Panc1 (cell line): ENCODE measurements around the gene P2RY8. TPM values are rescaled to one million over a fixed set of nuclear protein-coding genes. Genes with fewer than 3 reads are reported as not detected.

ENCODE experiments used
- ATAC-seq: fragments of 200-7000 bp; cut with Tn5 transposase; 2 replicates; pipeline ENCODE4 v1.9.1; 2020; ENCODE audit warnings: mild to moderate bottlenecking, moderate library complexity
- BruUV-seq: library from RNA; stranded (reverse); fragments of 400-500 nt; replicated peaks from 2 replicates; lab custom pipeline; 2021; lab: Mats Ljungman, UMichigan
- CTCF ChIA-PET: fragments of 300-600 bp; sonication (Branson Sonifier 250); formaldehyde crosslinking; loops from one replicate; lab custom pipeline; 2022; ENCODE audit warnings: antibody characterized with exemption; lab: Charles Lee
- POLR2A ChIA-PET: fragments of 300-600 bp; sonication (Branson Sonifier 250); formaldehyde crosslinking; loops from one replicate; lab custom pipeline; 2022; ENCODE audit warnings: antibody characterized with exemption; lab: Charles Lee
- DNase-seq: peaks from one replicate; pipeline ENCODE4 v3.0.0-alpha.2; 2010; ENCODE audit warnings: low read depth, low spot score
- H3K27ac ChIP-seq: 2 replicates; pipeline ENCODE4 v1.5.1; 2011; ENCODE audit warnings: mild to moderate bottlenecking, low read length, inconsistent platforms
- H3K27me3 ChIP-seq: fragments of 200-500 bp; sonication (Bioruptor generic); 2 replicates; pipeline ENCODE4 v1.6.0; 2014; ENCODE audit warnings: low read length, inconsistent platforms; ENCODE audit not compliant: control insufficient read depth, insufficient read depth
- H3K36me3 ChIP-seq: fragments of 200-500 bp; sonication (Bioruptor generic); 2 replicates; pipeline ENCODE4 v1.5.1; 2014; ENCODE audit warnings: inconsistent platforms, mild to moderate bottlenecking, low read length, moderate library complexity; ENCODE audit not compliant: control insufficient read depth, insufficient read depth
- H3K4me1 ChIP-seq: 2 replicates; pipeline ENCODE4 v1.5.1; 2011; ENCODE audit warnings: inconsistent platforms, mild to moderate bottlenecking, low read length, moderate library complexity; ENCODE audit not compliant: control insufficient read depth, insufficient read depth
- H3K4me3 ChIP-seq, 2 experiments: 2 replicates each; pipeline ENCODE4 v1.5.1; 2011 to 2012; ENCODE audit warnings: low read depth in 2 of 2, low read length in 2 of 2, mild to moderate bottlenecking in 2 of 2, inconsistent platforms in 1 of 2, moderate library complexity in 1 of 2
- H3K9me3 ChIP-seq: fragments of 200-500 bp; sonication (Bioruptor generic); 2 replicates; pipeline ENCODE4 v1.5.1; 2014; ENCODE audit warnings: low read depth, mild to moderate bottlenecking, inconsistent platforms, low read length, moderate library complexity; ENCODE audit not compliant: control insufficient read depth, insufficient read depth
- CTCF ChIP-seq: fragments of 450-650 bp; IDR thresholded peaks from 2 replicates; pipeline ENCODE4 v1.5.1; 2017; ENCODE audit warnings: mild to moderate bottlenecking
- POLR2AphosphoS5 ChIP-seq: IDR thresholded peaks from 2 replicates; pipeline ENCODE4 v1.6.1; 2012; ENCODE audit warnings: mild to moderate bottlenecking, low read depth, low read length, moderate library complexity
- SIN3A ChIP-seq: IDR thresholded peaks from 2 replicates; pipeline ENCODE4 v1.6.1; 2012; ENCODE audit warnings: low read depth, mild to moderate bottlenecking, low read length, moderate library complexity, borderline replicate concordance; ENCODE audit not compliant: insufficient read depth
- TCF7L2 ChIP-seq: IDR thresholded peaks from 2 replicates; pipeline ENCODE4 v1.6.1; 2011; ENCODE audit warnings: mild to moderate bottlenecking, low read depth, low read length, inconsistent platforms
- in situ Hi-C: cut with HindIII; loops from 2 replicates; pipeline ENCODE4 v1.10.0; 2016; ENCODE audit warnings: low sequenced_read_pairs, low pct_unique_long_range_greater_than_20kb
- intact Hi-C: fragments of 100-400 bp; cut with micrococcal nuclease; formaldehyde crosslinking; loops from one replicate; pipeline ENCODE4 v1.10.0; 2022; ENCODE audit not compliant: unreplicated experiment
- total RNA-seq: library from RNA; stranded (reverse); gene quantifications from one replicate; pipeline ENCODE4 v1.2.1, GENCODE V29; 2021; ENCODE audit not compliant: unreplicated experiment
- TF ChIP-seq, protein P1 (sequence below), 2 experiments: IDR thresholded peaks; 2 replicates each; pipeline ENCODE4 v1.6.1; 2011 to 2012; ENCODE audit warnings: low read depth in 2 of 2, control low read depth in 1 of 2, low read length in 1 of 2, mild to moderate bottlenecking in 1 of 2, moderate library complexity in 1 of 2; ENCODE audit not compliant: insufficient read depth in 1 of 2

The P2RY8 gene
- total RNA-seq, 1 experiment from 2014 or later, result 0.18 TPM

- peak overlapping the region in 1 of 2 experiments; percentile 36; a peak in 2 of 4 replicates for H3K4me3 ChIP-seq
- BruUV-seq, result no TSS peak
These were observed 45.9 kb upstream of the P2RY8 start for GRCh38 chrX:1582686-1583437.

DNA sequence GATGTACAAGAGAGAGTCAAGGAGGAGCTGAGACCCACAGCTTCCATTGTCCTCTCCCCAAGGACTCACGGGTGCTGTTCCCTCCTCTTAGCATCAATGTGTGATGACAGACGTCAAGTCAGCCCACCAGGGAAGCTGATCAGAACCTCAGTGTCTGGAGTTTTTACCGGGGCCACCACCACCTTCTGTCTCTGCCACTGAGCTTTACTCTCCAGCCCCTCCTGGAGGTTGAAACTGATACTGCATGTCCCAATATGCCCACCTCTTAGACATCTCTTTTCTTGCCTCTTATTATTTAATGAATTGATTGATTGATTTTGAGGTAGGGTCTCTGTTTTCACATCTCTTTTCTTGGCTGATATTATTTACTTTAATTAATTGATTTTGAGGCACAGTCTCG is 44.1 kb upstream of the P2RY8 start:
- Histone ChIP-seq H3K9me3 (no peaks in the 10 kb centered on the region), H3K36me3 (no peaks in the 10 kb centered on the region), H3K27ac (no peak overlapping the region), H3K4me1 (no peaks in the 10 kb centered on the region), H3K4me3 (no peak overlapping the region), H3K27me3 (no peaks in the 10 kb centered on the region)
- TF ChIP-seq SIN3A, result no peak
- no peak for TF ChIP-seq POLR2AphosphoS5
- peak; percentile 74 for TF ChIP-seq CTCF
- TF ChIP-seq TCF7L2, result no peak
- TF ChIP-seq, protein P1, sequence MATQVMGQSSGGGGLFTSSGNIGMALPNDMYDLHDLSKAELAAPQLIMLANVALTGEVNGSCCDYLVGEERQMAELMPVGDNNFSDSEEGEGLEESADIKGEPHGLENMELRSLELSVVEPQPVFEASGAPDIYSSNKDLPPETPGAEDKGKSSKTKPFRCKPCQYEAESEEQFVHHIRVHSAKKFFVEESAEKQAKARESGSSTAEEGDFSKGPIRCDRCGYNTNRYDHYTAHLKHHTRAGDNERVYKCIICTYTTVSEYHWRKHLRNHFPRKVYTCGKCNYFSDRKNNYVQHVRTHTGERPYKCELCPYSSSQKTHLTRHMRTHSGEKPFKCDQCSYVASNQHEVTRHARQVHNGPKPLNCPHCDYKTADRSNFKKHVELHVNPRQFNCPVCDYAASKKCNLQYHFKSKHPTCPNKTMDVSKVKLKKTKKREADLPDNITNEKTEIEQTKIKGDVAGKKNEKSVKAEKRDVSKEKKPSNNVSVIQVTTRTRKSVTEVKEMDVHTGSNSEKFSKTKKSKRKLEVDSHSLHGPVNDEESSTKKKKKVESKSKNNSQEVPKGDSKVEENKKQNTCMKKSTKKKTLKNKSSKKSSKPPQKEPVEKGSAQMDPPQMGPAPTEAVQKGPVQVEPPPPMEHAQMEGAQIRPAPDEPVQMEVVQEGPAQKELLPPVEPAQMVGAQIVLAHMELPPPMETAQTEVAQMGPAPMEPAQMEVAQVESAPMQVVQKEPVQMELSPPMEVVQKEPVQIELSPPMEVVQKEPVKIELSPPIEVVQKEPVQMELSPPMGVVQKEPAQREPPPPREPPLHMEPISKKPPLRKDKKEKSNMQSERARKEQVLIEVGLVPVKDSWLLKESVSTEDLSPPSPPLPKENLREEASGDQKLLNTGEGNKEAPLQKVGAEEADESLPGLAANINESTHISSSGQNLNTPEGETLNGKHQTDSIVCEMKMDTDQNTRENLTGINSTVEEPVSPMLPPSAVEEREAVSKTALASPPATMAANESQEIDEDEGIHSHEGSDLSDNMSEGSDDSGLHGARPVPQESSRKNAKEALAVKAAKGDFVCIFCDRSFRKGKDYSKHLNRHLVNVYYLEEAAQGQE (IDR thresholded peaks at IDR 0.05; ENCODE audit: insufficient read depth in 1 of 2, low read depth in 2 of 2, low read length in 1 of 2), result no peak
- intact Hi-C loops, result loop anchor here (10.0 kb wide), 1 partner anchor 126 kb away; the partner anchor contains the start of gene ASMTL
- POLR2A ChIA-PET, result no interaction called here
- ATAC-seq (peak; percentile 60), DNase-seq (peak; percentile 35)
- BruUV-seq, result no TSS peak
- CTCF ChIA-PET, result no interaction called here
- in situ Hi-C loops, result no loop called here

More at GRCh38 chrX:1582686-1583437, 45.9 kb upstream of the P2RY8 start:
- Histone ChIP-seq H3K9me3 (no peaks in the 10 kb centered on the region), H3K36me3 (no peaks in the 10 kb centered on the region), H3K4me1 (peaks cover 2% of the 10 kb centered on the region; the same call in 1 of the 2 replicates), H3K27me3 (no peaks in the 10 kb centered on the region), H3K27ac (no peak overlapping the region)
- intact Hi-C loops, result loop anchor here (10.0 kb wide), 1 partner anchor 128 kb away; the partner anchor contains the start of gene ASMTL
- ATAC-seq (peak; percentile 80), DNase-seq (peak; percentile 25)
- POLR2A ChIA-PET, result no interaction called here
- in situ Hi-C loops, result no loop called here
- TF ChIP-seq TCF7L2 (no peak), CTCF (no peak), SIN3A (no peak), POLR2AphosphoS5 (no peak)
- TF ChIP-seq, protein P1 (IDR thresholded peaks at IDR 0.05; ENCODE audit: insufficient read depth in 1 of 2, low read depth in 2 of 2, low read length in 1 of 2), result no peak
- CTCF ChIA-PET, result no interaction called here
